Suprapubic skin (tissue), 4 donors: ENCODE data around the gene WWTR1.

Experiments
- EP300 ChIP-seq: sonication (generic); formaldehyde crosslinking; IDR thresholded peaks from one replicate; pipeline ENCODE4 v1.6.1; 2017; ENCODE audit warnings: antibody characterized with exemption
- POLR2A ChIP-seq, 2 donors: fragments of 450-650 bp; IDR thresholded peaks; one replicate each; pipeline ENCODE4 v1.6.1; 2017; ENCODE audit warnings: antibody characterized with exemption in 2 of 2, mild to moderate bottlenecking in 2 of 2, moderate library complexity in 2 of 2
- POLR2AphosphoS5 ChIP-seq, 3 donors: sonication (generic); formaldehyde crosslinking; IDR thresholded peaks; one replicate each; pipeline ENCODE4 v1.6.1; 2017; ENCODE audit warnings: antibody characterized with exemption in 3 of 3
- TF ChIP-seq, protein P1 (sequence below), 2 donors: fragments of 200-600 bp in 1 of 2; fragments of 450-650 bp in 1 of 2; sonication (generic) in 1 of 2; IDR thresholded peaks; one replicate each; pipeline ENCODE4 v1.5.1; 2016 to 2019; ENCODE audit warnings: antibody characterized with exemption in 2 of 2, mild to moderate bottlenecking in 1 of 2, moderate library complexity in 1 of 2

DNA sequence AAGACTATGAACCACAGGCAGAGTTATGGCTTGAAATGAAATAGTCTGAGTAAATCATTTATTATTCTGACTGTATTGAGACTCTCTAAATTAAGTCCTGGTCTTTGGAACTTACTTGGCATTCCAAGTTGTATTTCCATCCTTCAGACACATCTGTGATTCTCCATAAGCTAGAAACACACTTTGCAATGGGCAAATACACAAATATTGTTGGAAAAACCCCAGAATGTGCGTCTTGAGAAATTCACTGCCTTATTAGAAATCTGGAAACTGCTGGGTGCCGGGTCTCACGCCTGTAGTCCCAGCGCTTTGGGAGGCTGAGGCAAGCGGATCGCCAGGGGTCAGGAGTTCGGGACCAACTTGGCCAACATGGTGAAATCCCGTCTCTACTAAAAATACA, 87.8 kb downstream of the WWTR1 start:
- TF ChIP-seq, protein P1, sequence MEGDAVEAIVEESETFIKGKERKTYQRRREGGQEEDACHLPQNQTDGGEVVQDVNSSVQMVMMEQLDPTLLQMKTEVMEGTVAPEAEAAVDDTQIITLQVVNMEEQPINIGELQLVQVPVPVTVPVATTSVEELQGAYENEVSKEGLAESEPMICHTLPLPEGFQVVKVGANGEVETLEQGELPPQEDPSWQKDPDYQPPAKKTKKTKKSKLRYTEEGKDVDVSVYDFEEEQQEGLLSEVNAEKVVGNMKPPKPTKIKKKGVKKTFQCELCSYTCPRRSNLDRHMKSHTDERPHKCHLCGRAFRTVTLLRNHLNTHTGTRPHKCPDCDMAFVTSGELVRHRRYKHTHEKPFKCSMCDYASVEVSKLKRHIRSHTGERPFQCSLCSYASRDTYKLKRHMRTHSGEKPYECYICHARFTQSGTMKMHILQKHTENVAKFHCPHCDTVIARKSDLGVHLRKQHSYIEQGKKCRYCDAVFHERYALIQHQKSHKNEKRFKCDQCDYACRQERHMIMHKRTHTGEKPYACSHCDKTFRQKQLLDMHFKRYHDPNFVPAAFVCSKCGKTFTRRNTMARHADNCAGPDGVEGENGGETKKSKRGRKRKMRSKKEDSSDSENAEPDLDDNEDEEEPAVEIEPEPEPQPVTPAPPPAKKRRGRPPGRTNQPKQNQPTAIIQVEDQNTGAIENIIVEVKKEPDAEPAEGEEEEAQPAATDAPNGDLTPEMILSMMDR (IDR thresholded peaks at IDR 0.05), result no peak
- TF ChIP-seq POLR2A (IDR thresholded peaks at IDR 0.05) (no peak), POLR2AphosphoS5 (IDR thresholded peaks at IDR 0.05) (no peak), EP300 (no peak)
